SK-N-SH (cell line): ENCODE data around the gene DOC2A. TPM values are rescaled to one million over a fixed set of nuclear protein-coding genes. Genes with fewer than 3 reads are reported as not detected.

Source experiments
- CTCF ChIA-PET: fragments of 300-600, 350-600 bp; formaldehyde crosslinking; extraction: SDS; loops from one replicate; lab custom pipeline; 2021; lab: Yijun Ruan, JAX
- POLR2A ChIA-PET: fragments of 350-600 bp; sonication (Branson Sonifier 250); formaldehyde crosslinking; extraction: SDS; loops from one replicate; lab custom pipeline; 2020; ENCODE audit warnings: antibody characterized with exemption, inconsistent platforms; lab: Yijun Ruan, JAX
- DNase-seq: peaks from one replicate; pipeline ENCODE4 v3.0.0; 2012
- H2AFZ ChIP-seq: fragments of 200-600 bp; sonication (generic); 2 replicates; pipeline ENCODE4 v1.8.1; 2016; ENCODE audit warnings: antibody characterized with exemption, mild to moderate bottlenecking, low read depth
- H3F3A ChIP-seq: fragments of 200-600 bp; sonication (generic); replicated peaks from 2 replicates; pipeline ENCODE3; 2016; ENCODE audit warnings: antibody characterized with exemption, mild to moderate bottlenecking; ENCODE audit not compliant: insufficient read depth
- H3K27ac ChIP-seq, 2 experiments: fragments of 200-500 bp in 1 of 2; fragments of 200-600 bp in 1 of 2; sonication (Bioruptor generic) in 1 of 2; sonication (generic), shearing (Covaris generic) in 1 of 2; 2 replicates each; pipeline versions ENCODE4 v1.5.1 to v1.6.1; 2014 to 2016; ENCODE audit warnings: low read depth in 2 of 2, inconsistent platforms in 1 of 2, low read length in 1 of 2, mild to moderate bottlenecking in 1 of 2, mixed read lengths in 1 of 2
- H3K27me3 ChIP-seq: fragments of 200-600 bp; sonication (generic), shearing (Covaris generic); 2 replicates; pipeline ENCODE4 v1.6.1; 2016; ENCODE audit warnings: mixed run types; ENCODE audit not compliant: insufficient read depth
- H3K36me3 ChIP-seq, 2 experiments: fragments of 200-500 bp in 1 of 2; fragments of 200-600 bp in 1 of 2; sonication (Bioruptor generic) in 1 of 2; sonication (generic) in 1 of 2; replicated peaks in 1 of 2; 2 replicates each; pipeline versions ENCODE3 to v1.5.1; 2014 to 2016; ENCODE audit warnings: low read length in 1 of 2, mild to moderate bottlenecking in 1 of 2; ENCODE audit not compliant: insufficient read depth in 2 of 2, control insufficient read depth in 1 of 2
- H3K4me1 ChIP-seq, 2 experiments: fragments of 200-500 bp in 1 of 2; fragments of 200-600 bp in 1 of 2; sonication (Bioruptor generic) in 1 of 2; sonication (generic), shearing (Covaris generic) in 1 of 2; 2 replicates each; pipeline versions ENCODE4 v1.5.1 to v1.6.1; 2014 to 2016; ENCODE audit warnings: low read depth in 1 of 2, low read length in 1 of 2, mixed run types in 1 of 2; ENCODE audit not compliant: insufficient read depth in 2 of 2, control insufficient read depth in 1 of 2
- H3K4me2 ChIP-seq: fragments of 200-600 bp; sonication (generic), shearing (Covaris generic); 2 replicates; pipeline ENCODE4 v1.6.1; 2017; ENCODE audit warnings: mixed run types
- H3K4me3 ChIP-seq, 2 experiments: fragments of 200-500 bp in 1 of 2; fragments of 200-600 bp in 1 of 2; sonication (Bioruptor generic) in 1 of 2; sonication (generic), shearing (Covaris generic) in 1 of 2; 2 replicates each; pipeline versions ENCODE4 v1.5.1 to v1.8.1; 2014 to 2016; ENCODE audit warnings: low read depth in 2 of 2, inconsistent platforms in 1 of 2, low read length in 1 of 2, mild to moderate bottlenecking in 1 of 2, mixed read lengths in 1 of 2, moderate library complexity in 1 of 2
- H3K79me2 ChIP-seq: fragments of 200-600 bp; sonication (generic); 2 replicates; pipeline ENCODE4 v1.8.1; 2017; ENCODE audit warnings: mild to moderate bottlenecking; ENCODE audit not compliant: insufficient read depth
- H3K9ac ChIP-seq: fragments of 200-600 bp; sonication (generic); 2 replicates; pipeline ENCODE4 v1.6.1; 2017; ENCODE audit warnings: mixed run types
- H3K9me2 ChIP-seq: fragments of 200-600 bp; sonication (generic); 2 replicates; pipeline ENCODE4 v1.6.1; 2017; ENCODE audit warnings: mixed run types
- H3K9me3 ChIP-seq: fragments of 200-600 bp; sonication (generic); 2 replicates; pipeline ENCODE4 v1.6.1; 2017; ENCODE audit warnings: mixed run types, mild to moderate bottlenecking, moderate library complexity
- H4K20me1 ChIP-seq: fragments of 200-600 bp; sonication (generic); 2 replicates; pipeline ENCODE4 v1.6.1; 2017; ENCODE audit warnings: mild to moderate bottlenecking, mixed run types; ENCODE audit not compliant: insufficient read depth
- GATA2 ChIP-seq: sonication (generic); formaldehyde crosslinking; IDR thresholded peaks from 2 replicates; pipeline ENCODE4 v1.5.0; 2020; ENCODE audit warnings: mild to moderate bottlenecking, missing genetic modification reagents
- MAX ChIP-seq: IDR thresholded peaks from 2 replicates; pipeline ENCODE4 v1.4.0; 2012; ENCODE audit warnings: low read depth
- MXI1 ChIP-seq: IDR thresholded peaks from 2 replicates; pipeline ENCODE4 v1.6.1; 2012; ENCODE audit warnings: mild to moderate bottlenecking, low read depth, low read length, improper control_type of control experiment
- POLR2AphosphoS5 ChIP-seq: IDR thresholded peaks from 2 replicates; pipeline ENCODE4 v1.6.1; 2012; ENCODE audit warnings: low read depth, low read length
- REST ChIP-seq: IDR thresholded peaks from 2 replicates; pipeline ENCODE4 v1.6.1; 2012; ENCODE audit warnings: mild to moderate bottlenecking, low read depth, low read length, moderate library complexity
- RXRA ChIP-seq: IDR thresholded peaks from 2 replicates; pipeline ENCODE4 v1.4.0; 2012; ENCODE audit warnings: low read depth, mild to moderate bottlenecking, borderline replicate concordance
- SIN3A ChIP-seq: IDR thresholded peaks from 2 replicates; pipeline ENCODE4 v1.6.1; 2012; ENCODE audit warnings: low read depth, mild to moderate bottlenecking, low read length, moderate library complexity, borderline replicate concordance
- TCF12 ChIP-seq: IDR thresholded peaks from 2 replicates; pipeline ENCODE4 v1.4.0; 2012
- USF1 ChIP-seq: IDR thresholded peaks from 2 replicates; pipeline ENCODE4 v1.4.0; 2012; ENCODE audit warnings: low read depth, borderline replicate concordance
- WGBS: methylation state at CpG from one replicate; pipeline ENCODE4 v1.1.6; 2017; ENCODE audit warnings: low lambda C conversion rate; 5-methylcytosine and 5-hydroxymethylcytosine counted together
- polyA plus RNA-seq, 3 experiments: library from polyadenylated mRNA; depleted of rRNA; stranded (reverse); fragments of >200 nt; gene quantifications; 2 replicates each; pipeline ENCODE4 v1.2.3, GENCODE V29; 2012

The DOC2A gene
- polyA plus RNA-seq (2012; rRNA removed), result 10.3 and 10.4 TPM in 2 replicates
- 2.3 and 4.3 TPM in 2 replicates for polyA plus RNA-seq (2012; cell fraction: cytosol; rRNA removed)
- polyA plus RNA-seq (2012; cell fraction: nucleus; rRNA removed), result 58.4 and 67.6 TPM in 2 replicates

- H2AFZ ChIP-seq, result no peak within 1 kb of the TSS
- no peaks in the 10 kb centered on the region for H3K27me3 ChIP-seq
- peak within 1 kb of the TSS; percentile 85; the same call in 1 of the 2 replicates for H3K4me2 ChIP-seq
- peak within 1 kb of the TSS; percentile 46 to 53; a peak in 3 of 4 replicates for H3K4me3 ChIP-seq
- no peak within 1 kb of the TSS for H3K27ac ChIP-seq
- no peaks in the 10 kb centered on the region for H3K9me3 ChIP-seq
- H3K9ac ChIP-seq, result no peak within 1 kb of the TSS
- H3K9me2 ChIP-seq, result no peaks in the 10 kb centered on the region
- ChIA-PET POLR2A (interaction anchor here (0.6 to 1.0 kb wide), 2 partner anchors 54 to 125 kb away, joined by 3 read pairs; partner anchors contain the start of gene ALDOA), CTCF (interaction anchor here (1.5 kb wide), 1 partner anchor 14 kb away, joined by 4 read pairs; no protein-coding TSS in a partner anchor)
- WGBS, result 3% methylated on average over 58 of the region's 99 CpGs
- DNase-seq, result peak; percentile 93
- H3K79me2 ChIP-seq, result no peaks in the 10 kb centered on the region
- TF ChIP-seq REST (no peak), RXRA (no peak), POLR2AphosphoS5 (no peak), SIN3A (no peak), GATA2 (no peak), USF1 (no peak), MXI1 (peak; percentile 61), MAX (peak; percentile 53; the same call in 1 of the 2 replicates)
- peaks cover 0 to 5% of the 10 kb centered on the region in 2 experiments; a peak in 1 of 4 replicates for H3K4me1 ChIP-seq
- H3F3A ChIP-seq, result no peaks in the 10 kb centered on the region
- peaks cover 0 to 1% of the 10 kb centered on the region in 2 experiments for H3K36me3 ChIP-seq
- no peaks in the 10 kb centered on the region for H4K20me1 ChIP-seq
Observed at GRCh38 chr16:30010844-30011713, at the start of gene DOC2A. Gene DOC2A (minus strand): TSS chr16:30011027. CDS start chr16:30010222, 805 bp downstream.

- no peaks in the 10 kb centered on the region for H4K20me1 ChIP-seq
- TF ChIP-seq TCF12, result no peak
- TF ChIP-seq SIN3A, result no peak
- TF ChIP-seq, all 33 proteins: peak for 0
- CTCF ChIA-PET, result interaction anchor here (1.1 to 1.8 kb wide), 3 partner anchors 11 to 32 kb away, joined by 3 to 4 read pairs (median 4); no protein-coding TSS in a partner anchor
- no peak overlapping the region for H2AFZ ChIP-seq
- H3K9me2 ChIP-seq, result no peaks in the 10 kb centered on the region
- H3K36me3 ChIP-seq, result peaks cover 0 to 16% of the 10 kb centered on the region in 2 experiments
- H3K4me2 ChIP-seq, result no peak overlapping the region
- peak overlapping the region in 1 of 2 experiments; percentile 51; a peak in 1 of 4 replicates for H3K27ac ChIP-seq
- H3K9ac ChIP-seq, result no peak overlapping the region
- peaks cover 30% of the 10 kb centered on the region for H3K79me2 ChIP-seq
- WGBS, result 72% methylated on average over 4 of the region's 4 CpGs
- POLR2A ChIA-PET, result interaction anchor here (1.5 kb wide), 1 partner anchor 25 kb away, joined by 3 read pairs; no protein-coding TSS in a partner anchor
- H3K4me1 ChIP-seq, result peaks cover 15 to 27% of the 10 kb centered on the region in 2 experiments; a peak in 3 of 4 replicates
- H3K9me3 ChIP-seq, result no peaks in the 10 kb centered on the region
- DNase-seq, result no peak
- no peaks in the 10 kb centered on the region for H3K27me3 ChIP-seq
- no peak overlapping the region for H3K4me3 ChIP-seq
- peaks cover 15% of the 10 kb centered on the region for H3F3A ChIP-seq
Observed at GRCh38 chr16:30060346-30060745, 49.5 kb upstream of the DOC2A start.
